ENCODE measurements around the gene PTPN1. TPM values are rescaled to one million over a fixed set of nuclear protein-coding genes. Genes with fewer than 3 reads are reported as not detected.

PTPN1 gene
- total RNA-seq, 1 donor from 2014 or later, result 24.1 TPM

GRCh38 chr20:50477239-50477872 lies 32.8 kb upstream of the PTPN1 start:
- no peak for DNase-seq
- intact Hi-C loops (cut with micrococcal nuclease), result no loop called here
- no peak for ATAC-seq

GRCh38 chr20:50478162-50478990 lies 31.8 kb upstream of the PTPN1 start:
- ATAC-seq (peak; percentile 52), DNase-seq (peak; percentile 66)
- intact Hi-C loops (cut with micrococcal nuclease), result no loop called here

- no peak for DNase-seq
- intact Hi-C loops (cut with micrococcal nuclease), result no loop called here
- no peak for ATAC-seq
Measured at GRCh38 chr20:50481741-50482140, 28.4 kb upstream of the PTPN1 start.

GRCh38 chr20:50482396-50482981 lies 27.7 kb upstream of the PTPN1 start:
- DNase-seq (no peak), ATAC-seq (no peak)
- intact Hi-C loops (cut with micrococcal nuclease), result no loop called here

- intact Hi-C loops (cut with micrococcal nuclease), result no loop called here
- no peak for DNase-seq
- ATAC-seq, result no peak
Measured at GRCh38 chr20:50484271-50484976, 25.8 kb upstream of the PTPN1 start.

GRCh38 chr20:50487397-50487796 lies 22.8 kb upstream of the PTPN1 start:
- intact Hi-C loops (cut with micrococcal nuclease), result no loop called here
- no peak for ATAC-seq

GRCh38 chr20:50488236-50488806 lies 21.9 kb upstream of the PTPN1 start:
- DNase-seq (no peak), ATAC-seq (no peak)
- intact Hi-C loops (cut with micrococcal nuclease), result no loop called here

More at GRCh38 chr20:50487397-50487796, 22.8 kb upstream of the PTPN1 start:
- no peak for DNase-seq

GRCh38 chr20:50491168-50491567 lies 19.0 kb upstream of the PTPN1 start:
- intact Hi-C loops (cut with micrococcal nuclease), result no loop called here
- DNase-seq (no peak), ATAC-seq (no peak)

- DNase-seq (no peak), ATAC-seq (no peak)
- intact Hi-C loops (cut with micrococcal nuclease), result no loop called here
Measured at GRCh38 chr20:50491926-50492634, 18.1 kb upstream of the PTPN1 start.

- no peak for DNase-seq
- no peak for ATAC-seq
- intact Hi-C loops (cut with micrococcal nuclease), result no loop called here
Measured at GRCh38 chr20:50493881-50494253, 16.3 kb upstream of the PTPN1 start.

- intact Hi-C loops (cut with micrococcal nuclease), result no loop called here
- DNase-seq, result no peak
- no peak for ATAC-seq
Measured at GRCh38 chr20:50494428-50494827, 15.8 kb upstream of the PTPN1 start.

- intact Hi-C loops (cut with micrococcal nuclease), result no loop called here
- DNase-seq, result no peak
- no peak for ATAC-seq
Measured at GRCh38 chr20:50496773-50497385, 13.3 kb upstream of the PTPN1 start.

- DNase-seq (no peak), ATAC-seq (no peak)
- intact Hi-C loops (cut with micrococcal nuclease), result no loop called here
Measured at GRCh38 chr20:50498071-50498776, 12.0 kb upstream of the PTPN1 start.

GRCh38 chr20:50499938-50500337 lies 10.2 kb upstream of the PTPN1 start:
- ATAC-seq (no peak), DNase-seq (no peak)
- intact Hi-C loops (cut with micrococcal nuclease), result no loop called here

- intact Hi-C loops (cut with micrococcal nuclease), result no loop called here
- DNase-seq, result no peak
- ATAC-seq, result no peak
Measured at GRCh38 chr20:50501972-50502745, 8.0 kb upstream of the PTPN1 start.

GRCh38 chr20:50504231-50504823 lies 5.9 kb upstream of the PTPN1 start:
- DNase-seq, result no peak
- peak; percentile 69 for ATAC-seq
- intact Hi-C loops (cut with micrococcal nuclease), result no loop called here

- intact Hi-C loops (cut with micrococcal nuclease), result no loop called here
- ATAC-seq (no peak), DNase-seq (no peak)
Measured at GRCh38 chr20:50506270-50506579, 4.0 kb upstream of the PTPN1 start.

Data from left ventricle myocardium superior (tissue), 1 donor.